HUES64 (cell line): ENCODE results near the gene FUOM.
"Not testable (repeated sequence)": the region's sequence is repeated elsewhere in the genome, so short reads cannot be mapped to it uniquely, and the experiment has no call there.

Experiments used
- H3K27ac ChIP-seq: 2 replicates; pipeline ENCODE4 v1.7.0; 2013; ENCODE audit warnings: low read depth, low read length, inconsistent platforms
- H3K27me3 ChIP-seq: 2 replicates; pipeline ENCODE4 v1.6.1; 2013; ENCODE audit warnings: mild to moderate bottlenecking, low read length; ENCODE audit not compliant: insufficient read depth
- H3K36me3 ChIP-seq: 2 replicates; pipeline ENCODE4 v1.6.1; 2013; ENCODE audit warnings: mild to moderate bottlenecking, low read length; ENCODE audit not compliant: insufficient read depth
- H3K4me1 ChIP-seq: 2 replicates; pipeline ENCODE4 v1.6.1; 2013; ENCODE audit warnings: mild to moderate bottlenecking, low read length, moderate library complexity; ENCODE audit not compliant: insufficient read depth
- H3K4me3 ChIP-seq: 2 replicates; pipeline ENCODE4 v1.5.1; 2013; ENCODE audit warnings: mild to moderate bottlenecking, low read length, moderate library complexity
- H3K9ac ChIP-seq: 2 replicates; pipeline ENCODE4 v1.6.1; 2013; ENCODE audit warnings: mild to moderate bottlenecking, low read depth, low read length
- H3K9me3 ChIP-seq: 2 replicates; pipeline ENCODE4 v1.6.1; 2013; ENCODE audit warnings: low read depth, low read length; ENCODE audit not compliant: insufficient read depth
- WGBS: fragments of 150-250, 120-280 bp; methylation state at CpG from one replicate; pipeline ENCODE4 v1.1.7; 2013; ENCODE audit warnings: missing lambda C conversion rate; 5-methylcytosine and 5-hydroxymethylcytosine counted together

The FUOM gene

DNA sequence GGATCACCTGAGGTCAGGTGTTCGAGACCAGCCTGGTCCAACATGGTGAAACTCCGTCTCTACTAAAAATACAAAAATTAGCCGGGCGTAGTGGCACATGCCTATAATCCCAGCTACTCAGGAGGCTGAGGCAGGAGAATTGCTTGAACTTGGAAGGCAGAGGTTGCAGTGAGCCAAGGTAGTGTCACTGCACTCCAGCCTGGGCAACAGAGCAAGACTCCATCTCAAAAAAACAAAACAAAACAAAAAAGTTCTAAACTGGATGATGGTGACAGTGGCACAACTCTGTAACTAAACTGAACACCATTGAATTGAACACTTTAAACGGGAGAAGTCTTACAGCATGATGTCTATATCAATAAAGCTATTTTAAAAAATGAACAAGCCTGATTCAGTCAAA, 18.4 kb upstream of the FUOM start:
- H3K4me1 ChIP-seq, H3K4me3 ChIP-seq, H3K9ac ChIP-seq, H3K9me3 ChIP-seq, H3K27ac ChIP-seq, H3K36me3 ChIP-seq: not testable (repeated sequence)
- H3K27me3 ChIP-seq, result peaks cover 63% of the 10 kb centered on the region
- WGBS, result 86% methylated on average over 5 of the region's 5 CpGs

DNA sequence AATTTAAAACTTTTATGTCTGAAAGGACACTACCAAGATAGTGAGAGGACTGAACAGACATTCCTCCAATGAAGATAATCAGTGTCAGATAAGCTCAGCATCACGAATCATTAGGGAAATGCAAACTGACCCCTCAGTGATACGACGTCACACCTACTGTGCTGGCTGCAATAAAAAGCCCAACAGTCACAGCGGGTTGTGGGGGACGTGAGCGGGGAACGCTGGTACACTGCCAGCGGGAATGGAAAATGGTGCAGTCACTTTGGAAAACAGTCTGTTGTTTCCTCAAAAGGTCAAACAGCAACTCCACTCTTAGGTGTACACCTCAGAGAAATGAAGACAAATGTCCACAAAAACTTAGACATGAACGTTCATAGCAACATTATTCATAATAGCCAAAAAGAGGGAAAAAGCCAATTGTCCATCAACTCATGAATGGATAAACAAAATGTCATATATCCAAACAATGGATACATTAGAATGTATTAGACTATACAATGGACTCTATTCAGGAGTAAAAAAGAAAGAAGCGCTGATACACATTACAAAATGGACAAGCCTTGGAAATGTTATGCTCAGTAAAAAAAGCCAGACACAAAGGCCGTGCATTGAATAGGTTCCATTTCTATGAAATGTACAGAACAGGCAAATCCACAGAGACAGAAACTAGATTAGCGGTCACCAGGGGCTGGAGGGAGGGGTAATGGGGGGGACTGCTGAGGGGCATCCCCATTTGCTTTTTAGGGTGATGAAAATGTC, 17.7 kb upstream of the FUOM start:
- Histone ChIP-seq H3K27ac (no peak overlapping the region), H3K9me3 (no peaks in the 10 kb centered on the region), H3K4me1 (no peaks in the 10 kb centered on the region), H3K27me3 (peaks cover 63% of the 10 kb centered on the region), H3K36me3 (peaks cover 6% of the 10 kb centered on the region), H3K4me3 (no peak overlapping the region), H3K9ac (no peak overlapping the region)
- WGBS, result 70% methylated on average over 12 of the region's 12 CpGs

DNA sequence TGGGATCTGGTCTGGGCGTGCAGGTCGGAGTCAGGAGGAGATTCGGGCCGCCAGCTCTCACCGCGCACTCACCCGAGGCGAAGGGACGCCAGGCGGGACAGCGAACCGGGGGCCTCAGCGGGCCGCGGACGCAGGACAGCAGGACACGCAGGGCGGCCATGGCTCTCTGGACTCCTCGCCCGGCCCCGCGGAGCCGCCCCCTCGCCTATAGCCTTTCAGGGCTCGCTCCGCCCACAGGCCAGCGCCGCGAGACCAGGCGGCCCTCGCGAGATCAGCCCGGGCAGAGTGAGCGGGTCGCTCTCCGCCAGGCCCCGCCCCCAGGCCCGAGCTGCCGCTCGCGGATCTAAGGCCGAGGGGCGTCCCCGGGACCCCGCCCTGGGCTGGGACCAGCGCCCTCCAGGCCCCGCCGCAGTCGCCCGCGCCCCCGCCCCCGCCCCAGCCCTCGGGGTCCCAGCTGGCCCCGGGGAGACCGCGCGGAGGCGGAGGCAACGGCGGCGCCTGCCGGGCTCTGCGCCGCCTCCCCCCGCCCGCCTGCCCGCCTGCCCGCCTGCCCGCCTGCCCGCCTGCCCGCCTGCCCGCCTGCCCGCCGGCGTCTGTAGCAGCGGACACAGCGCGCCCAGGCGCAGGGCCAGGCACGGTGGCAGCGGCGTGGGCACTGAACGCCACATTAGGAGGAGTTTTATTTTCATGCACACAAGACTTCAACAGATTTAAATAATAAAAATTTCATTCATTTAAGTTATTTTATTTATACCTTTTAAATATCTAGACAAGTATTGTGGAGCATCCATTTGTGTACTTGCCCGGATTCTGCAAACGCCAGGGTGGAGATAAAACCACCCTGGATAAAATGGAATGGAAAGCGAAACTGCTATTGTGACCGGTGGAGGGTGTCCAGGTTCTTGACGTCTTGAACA, 15.6 kb upstream of the FUOM start, which contains the start of gene ECHS1:
Gene ECHS1 (minus strand): TSS at position 181 of the 917 bp plus-strand sequence. CDS start 21 bp downstream, at position 160.
- no peak within 1 kb of the TSS for H3K27ac ChIP-seq
- H3K9ac ChIP-seq, result peak within 1 kb of the TSS; percentile 72
- H3K4me3 ChIP-seq, result peak within 1 kb of the TSS; percentile 80
- H3K9me3 ChIP-seq, result no peaks in the 10 kb centered on the region
- WGBS, result 5% methylated on average over 89 of the region's 89 CpGs
- peaks cover 48% of the 10 kb centered on the region for H3K27me3 ChIP-seq
- no peaks in the 10 kb centered on the region for H3K4me1 ChIP-seq
- H3K36me3 ChIP-seq, result peaks cover 27% of the 10 kb centered on the region

DNA sequence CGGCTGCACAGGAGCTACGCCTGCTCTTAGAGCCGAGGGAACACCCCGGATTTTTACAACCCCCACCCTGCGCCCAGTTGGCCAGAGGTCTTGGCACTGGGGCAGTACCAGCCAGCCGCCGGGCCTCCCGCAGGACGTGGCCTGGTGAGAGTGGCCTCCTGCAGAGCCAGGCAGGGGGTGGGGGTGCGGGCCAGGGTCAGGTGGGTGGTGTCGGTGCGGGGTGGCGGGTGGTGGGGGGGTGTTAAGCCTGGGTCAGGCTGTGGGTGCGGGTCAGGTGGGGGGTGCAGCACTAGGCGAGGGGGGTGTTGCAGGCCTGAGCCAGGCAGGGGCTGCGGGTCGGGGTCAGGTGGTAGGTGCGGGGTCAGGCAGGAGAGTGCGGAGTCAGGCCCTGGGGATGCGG, 14.7 kb upstream of the FUOM start:
- H3K4me3 ChIP-seq, result peak overlapping the region; percentile 34; the same call in 1 of the 2 replicates
- H3K9ac ChIP-seq, result no peak overlapping the region
- H3K9me3 ChIP-seq, result no peaks in the 10 kb centered on the region
- peaks cover 31% of the 10 kb centered on the region for H3K36me3 ChIP-seq
- no peak overlapping the region for H3K27ac ChIP-seq
- 51% methylated on average over 19 of the region's 20 CpGs for WGBS
- peaks cover 39% of the 10 kb centered on the region for H3K27me3 ChIP-seq
- no peaks in the 10 kb centered on the region for H3K4me1 ChIP-seq

DNA sequence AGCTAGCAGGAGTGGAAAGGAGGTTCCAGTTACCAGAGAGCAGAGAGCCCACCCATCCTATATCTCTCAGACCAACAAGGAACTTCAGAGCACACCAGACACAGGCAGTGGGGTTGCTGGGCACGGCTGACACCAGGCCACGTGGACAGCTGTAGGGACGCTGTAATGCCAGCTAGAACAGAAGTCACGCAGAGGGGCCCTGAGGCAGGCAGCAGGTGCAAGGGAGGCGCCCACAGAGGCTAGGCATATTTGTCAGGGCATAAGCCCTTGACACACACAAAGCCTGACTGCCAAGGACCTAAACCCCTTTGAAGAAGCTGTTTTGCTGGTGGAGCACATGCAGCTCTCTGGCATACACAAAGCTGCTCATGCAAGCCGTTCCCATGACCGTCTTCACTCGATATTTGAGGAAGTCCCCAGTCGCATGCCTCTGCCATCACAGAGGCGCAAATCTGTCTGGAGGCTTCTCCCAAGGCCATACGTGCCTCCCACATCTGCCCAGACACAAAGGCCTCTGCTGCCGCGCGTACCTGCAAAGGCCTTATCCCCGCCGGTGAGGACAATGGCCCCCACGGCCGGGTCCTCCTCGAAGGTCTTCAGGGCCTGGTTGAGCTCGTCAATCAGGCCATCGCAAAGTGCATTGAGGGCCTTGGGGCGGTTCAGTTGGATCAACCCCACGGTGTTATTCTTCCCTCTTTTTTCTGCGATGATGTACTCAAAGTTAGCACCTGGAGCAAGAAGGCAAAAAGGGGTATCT, 12.4 kb upstream of the FUOM start:
- Histone ChIP-seq H3K4me3 (no peak overlapping the region), H3K27ac (no peak overlapping the region), H3K36me3 (peaks cover 51% of the 10 kb centered on the region), H3K4me1 (no peaks in the 10 kb centered on the region), H3K9ac (no peak overlapping the region), H3K9me3 (no peaks in the 10 kb centered on the region), H3K27me3 (peaks cover 16% of the 10 kb centered on the region)
- WGBS, result 95% methylated on average over 24 of the region's 24 CpGs

DNA sequence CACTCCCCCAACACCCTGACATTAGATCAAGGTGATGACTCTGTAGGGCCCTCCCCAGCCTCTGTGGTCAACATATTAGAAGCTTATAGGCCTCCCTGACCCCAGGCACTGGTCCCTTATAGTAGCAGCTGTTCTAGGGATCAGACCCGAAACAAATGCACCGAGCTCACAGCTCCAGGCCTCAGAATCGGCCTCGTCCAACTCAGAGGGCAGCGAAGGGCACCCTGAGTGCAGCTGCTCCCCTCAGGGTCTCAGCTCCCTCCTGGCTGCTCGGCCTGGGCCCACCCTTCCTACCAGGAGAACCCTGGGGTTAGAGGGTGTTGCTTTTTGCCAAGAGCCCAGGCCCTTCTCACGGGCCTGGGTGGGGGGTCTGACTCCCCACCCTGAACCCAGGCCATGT, 10.3 kb upstream of the FUOM start:
- H3K4me3 ChIP-seq, result no peak overlapping the region
- no peak overlapping the region for H3K27ac ChIP-seq
- no peak overlapping the region for H3K9ac ChIP-seq
- peaks cover 67% of the 10 kb centered on the region for H3K36me3 ChIP-seq
- H3K4me1 ChIP-seq, result no peaks in the 10 kb centered on the region
- no peaks in the 10 kb centered on the region for H3K9me3 ChIP-seq
- no peaks in the 10 kb centered on the region for H3K27me3 ChIP-seq
- WGBS, result 97% methylated on average over 7 of the region's 7 CpGs

DNA sequence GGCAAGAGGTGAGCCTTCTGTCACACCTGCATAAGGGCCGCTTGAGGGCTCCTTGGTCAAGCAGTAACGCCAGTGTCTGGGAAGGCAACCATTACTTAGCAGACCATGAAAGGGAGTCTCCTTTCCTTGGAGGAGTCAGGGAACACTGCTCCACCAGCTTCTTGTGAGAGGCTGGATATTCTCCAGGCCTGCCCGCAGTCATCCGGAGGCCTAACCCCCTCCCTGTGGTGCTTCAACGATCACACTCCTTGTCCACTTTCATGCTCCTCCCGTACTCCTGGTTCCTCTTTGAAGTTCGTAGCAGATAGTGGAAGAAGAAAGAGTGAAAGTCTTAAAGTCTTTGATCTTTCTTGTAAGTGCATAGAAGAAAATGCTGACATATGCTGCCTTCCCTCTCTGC, 9.6 kb upstream of the FUOM start:
- not testable (repeated sequence) for H3K27me3 ChIP-seq, H3K9me3 ChIP-seq, H3K4me3 ChIP-seq, H3K4me1 ChIP-seq, H3K9ac ChIP-seq, H3K27ac ChIP-seq
- WGBS, result no CpG with 5 or more reads among the region's 7 CpGs
- peaks cover 74% of the 10 kb centered on the region for H3K36me3 ChIP-seq

DNA sequence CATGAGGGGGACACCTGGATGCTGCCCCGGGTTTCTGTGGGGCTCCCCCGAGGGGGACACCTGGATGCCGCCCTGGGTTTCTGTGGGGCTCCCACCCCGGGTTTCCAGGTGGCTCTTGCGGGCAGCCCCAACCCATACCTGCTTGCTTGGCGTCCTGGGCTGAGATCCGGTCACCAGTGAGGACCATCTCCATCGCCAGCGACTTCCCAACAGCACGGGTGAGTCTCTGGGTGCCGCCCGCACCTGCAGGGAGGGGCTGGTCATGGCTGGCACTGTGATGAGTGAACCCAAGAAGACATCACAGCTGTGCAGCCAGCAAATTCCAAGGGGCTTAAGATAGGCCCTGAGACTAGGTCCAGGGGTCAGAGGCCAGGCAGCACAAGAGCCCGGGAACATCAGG, 8.9 kb upstream of the FUOM start:
- H3K27ac ChIP-seq, result no peak overlapping the region
- H3K9me3 ChIP-seq, result no peaks in the 10 kb centered on the region
- H3K4me1 ChIP-seq, result no peaks in the 10 kb centered on the region
- WGBS, result 95% methylated on average over 13 of the region's 13 CpGs
- no peak overlapping the region for H3K9ac ChIP-seq
- H3K4me3 ChIP-seq, result no peak overlapping the region
- H3K36me3 ChIP-seq, result peaks cover 81% of the 10 kb centered on the region
- H3K27me3 ChIP-seq, result no peaks in the 10 kb centered on the region

DNA sequence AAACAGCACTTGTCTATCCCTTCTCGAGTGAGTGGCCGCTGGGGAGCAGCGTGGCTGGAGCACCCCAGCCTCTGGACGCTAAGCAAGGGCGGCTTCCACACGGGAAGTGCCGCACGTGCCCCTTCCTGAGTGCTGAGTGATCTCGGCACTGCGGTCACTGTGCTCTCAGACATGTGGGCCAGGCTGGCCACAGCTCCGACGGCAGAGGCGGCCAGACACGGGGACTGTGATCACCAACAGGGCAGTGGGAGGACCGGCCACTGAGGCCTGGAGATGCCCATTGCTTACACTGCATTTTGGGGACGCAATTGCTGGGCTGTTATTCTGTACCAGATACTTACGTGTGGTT, 8.3 kb upstream of the FUOM start:
- WGBS, result 88% methylated on average over 17 of the region's 17 CpGs
- H3K9ac ChIP-seq, result no peak overlapping the region
- no peaks in the 10 kb centered on the region for H3K9me3 ChIP-seq
- peaks cover 81% of the 10 kb centered on the region for H3K36me3 ChIP-seq
- H3K4me3 ChIP-seq, result no peak overlapping the region
- H3K4me1 ChIP-seq, result no peaks in the 10 kb centered on the region
- no peaks in the 10 kb centered on the region for H3K27me3 ChIP-seq
- H3K27ac ChIP-seq, result no peak overlapping the region

DNA sequence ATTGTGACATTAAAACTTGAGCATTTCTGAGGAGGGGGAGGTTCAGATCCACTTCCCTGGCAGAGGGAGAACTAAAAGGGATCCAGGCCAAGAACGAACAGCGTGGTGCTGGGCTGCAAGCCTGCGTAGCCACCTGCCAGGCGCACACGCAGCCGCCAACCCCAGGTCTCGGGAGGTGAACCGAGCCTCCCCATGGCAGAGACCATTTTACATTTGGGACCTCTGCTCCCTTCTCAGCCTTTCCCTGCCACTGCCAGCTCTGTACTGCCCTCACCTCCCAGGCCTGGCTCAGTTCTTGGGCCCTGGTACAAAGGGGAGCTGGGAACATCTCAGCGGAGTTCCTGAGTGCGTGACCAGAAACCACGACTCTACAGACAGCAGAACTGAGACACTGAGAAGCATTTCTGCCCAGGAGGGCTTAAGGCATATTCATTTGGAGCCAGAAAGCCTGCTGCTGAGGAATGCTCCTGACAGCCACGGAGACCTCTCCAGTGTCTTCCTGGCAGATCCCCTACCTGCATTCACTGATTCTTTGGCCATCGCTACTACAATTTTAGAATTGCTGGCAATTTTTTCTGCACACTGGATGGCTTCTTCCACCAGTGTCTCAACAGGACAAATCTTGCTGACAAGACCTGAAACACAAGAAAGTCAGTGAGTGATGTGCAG, 7.8 kb upstream of the FUOM start:
- Histone ChIP-seq H3K36me3 (peaks cover 79% of the 10 kb centered on the region), H3K9me3 (no peaks in the 10 kb centered on the region), H3K27me3 (no peaks in the 10 kb centered on the region), H3K4me3 (no peak overlapping the region), H3K27ac (no peak overlapping the region), H3K4me1 (no peaks in the 10 kb centered on the region), H3K9ac (no peak overlapping the region)
- 88% methylated on average over 13 of the region's 13 CpGs for WGBS
